Stomach (tissue), 4 donors: ENCODE measurements around the gene KMT2E.

Experiments used
- POLR2A ChIP-seq, 4 donors: fragments of 450-650 bp; IDR thresholded peaks; one replicate each; pipeline ENCODE4 v1.6.1; 2016; ENCODE audit warnings: antibody characterized with exemption in 4 of 4, control low read depth in 2 of 4, mild to moderate bottlenecking in 1 of 4, moderate library complexity in 1 of 4
- TF ChIP-seq, protein P1 (sequence below), 7 experiments: fragments of 450-650 bp in 4 of 7; fragments of 200-600 bp in 3 of 7; sonication (generic) in 3 of 7; IDR thresholded peaks; one replicate each; pipeline ENCODE4 v1.5.1; 2016 to 2019; ENCODE audit warnings: antibody characterized with exemption in 7 of 7, control low read depth in 2 of 7, mild to moderate bottlenecking in 1 of 7

DNA sequence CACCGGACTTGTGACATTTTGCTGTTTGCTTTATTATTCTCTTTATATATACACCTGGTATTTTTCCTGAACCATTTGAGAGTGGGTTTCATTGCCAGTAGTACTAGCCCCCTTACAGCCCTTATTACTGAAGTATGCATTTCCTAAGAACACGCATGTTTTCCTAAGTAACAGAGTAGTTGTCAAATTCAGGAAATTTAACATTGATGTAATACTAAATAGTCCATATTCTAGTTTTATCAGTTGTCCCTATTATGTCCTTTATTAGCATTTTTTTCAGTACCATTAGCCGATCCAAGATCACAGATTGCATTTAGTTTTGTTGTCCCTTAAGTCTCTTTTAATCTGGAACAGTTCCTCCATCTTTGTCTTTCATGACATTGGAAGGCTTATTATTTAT is 8.0 kb downstream of the KMT2E start:
- TF ChIP-seq, protein P1, sequence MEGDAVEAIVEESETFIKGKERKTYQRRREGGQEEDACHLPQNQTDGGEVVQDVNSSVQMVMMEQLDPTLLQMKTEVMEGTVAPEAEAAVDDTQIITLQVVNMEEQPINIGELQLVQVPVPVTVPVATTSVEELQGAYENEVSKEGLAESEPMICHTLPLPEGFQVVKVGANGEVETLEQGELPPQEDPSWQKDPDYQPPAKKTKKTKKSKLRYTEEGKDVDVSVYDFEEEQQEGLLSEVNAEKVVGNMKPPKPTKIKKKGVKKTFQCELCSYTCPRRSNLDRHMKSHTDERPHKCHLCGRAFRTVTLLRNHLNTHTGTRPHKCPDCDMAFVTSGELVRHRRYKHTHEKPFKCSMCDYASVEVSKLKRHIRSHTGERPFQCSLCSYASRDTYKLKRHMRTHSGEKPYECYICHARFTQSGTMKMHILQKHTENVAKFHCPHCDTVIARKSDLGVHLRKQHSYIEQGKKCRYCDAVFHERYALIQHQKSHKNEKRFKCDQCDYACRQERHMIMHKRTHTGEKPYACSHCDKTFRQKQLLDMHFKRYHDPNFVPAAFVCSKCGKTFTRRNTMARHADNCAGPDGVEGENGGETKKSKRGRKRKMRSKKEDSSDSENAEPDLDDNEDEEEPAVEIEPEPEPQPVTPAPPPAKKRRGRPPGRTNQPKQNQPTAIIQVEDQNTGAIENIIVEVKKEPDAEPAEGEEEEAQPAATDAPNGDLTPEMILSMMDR (IDR thresholded peaks at IDR 0.05) = no peak
- TF ChIP-seq POLR2A (IDR thresholded peaks at IDR 0.05) = no peak
